Gastroesophageal sphincter (tissue), 4 donors: ENCODE results near the gene TMEM127. TPM values are rescaled to one million over a fixed set of nuclear protein-coding genes. Genes with fewer than 3 reads are reported as not detected.

Experiments
- ATAC-seq: fragments of 150-250 bp; one replicate; pipeline ENCODE4 v1.9.1; 2016; ENCODE audit warnings: mild to moderate bottlenecking, moderate library complexity
- H3K27ac ChIP-seq, 4 donors: fragments of 200-600 bp; sonication (generic) in 3 of 4; 1 replicate in 3 of 4; 2 replicates in 1 of 4; pipeline ENCODE4 v1.5.1; 2016 to 2019
- H3K27me3 ChIP-seq: fragments of 200-600 bp; sonication (generic); one replicate; pipeline ENCODE4 v1.5.1; 2019
- H3K36me3 ChIP-seq, 2 donors: fragments of 200-600 bp; sonication (generic); one replicate each; pipeline ENCODE4 v1.5.1; 2019; ENCODE audit warnings: control low read depth in 1 of 2
- H3K4me1 ChIP-seq, 3 donors: fragments of 200-600 bp; sonication (generic); 1 replicate in 2 of 3; 2 replicates in 1 of 3; pipeline ENCODE4 v1.5.1; 2016 to 2019; ENCODE audit warnings: control low read depth in 2 of 3
- H3K4me3 ChIP-seq, 2 donors: fragments of 200-600 bp; sonication (generic); one replicate each; pipeline ENCODE4 v1.5.1; 2019; ENCODE audit warnings: mild to moderate bottlenecking in 1 of 2, moderate library complexity in 1 of 2
- H3K9me3 ChIP-seq, 3 donors: fragments of 200-600 bp; sonication (generic); one replicate each; pipeline ENCODE4 v1.5.1; 2017 to 2019; ENCODE audit warnings: control low read depth in 2 of 3
- CTCF ChIP-seq, 4 experiments: fragments of 200-600 bp in 2 of 4; fragments of 450-650 bp in 2 of 4; sonication (generic) in 1 of 4; IDR thresholded peaks; one replicate each; pipeline ENCODE4 v1.5.1; 2017 to 2019; ENCODE audit warnings: antibody characterized with exemption in 4 of 4, mild to moderate bottlenecking in 2 of 4, moderate library complexity in 2 of 4
- EP300 ChIP-seq: sonication (generic); formaldehyde crosslinking; IDR thresholded peaks from one replicate; pipeline ENCODE4 v1.6.1; 2017; ENCODE audit warnings: antibody characterized with exemption, mild to moderate bottlenecking
- POLR2A ChIP-seq, 2 donors: fragments of 450-650 bp; IDR thresholded peaks; one replicate each; pipeline ENCODE4 v1.6.1; 2017; ENCODE audit warnings: antibody characterized with exemption in 2 of 2, mild to moderate bottlenecking in 2 of 2, moderate library complexity in 1 of 2
- POLR2AphosphoS5 ChIP-seq: sonication (generic); formaldehyde crosslinking; IDR thresholded peaks from one replicate; pipeline ENCODE4 v1.6.1; 2017; ENCODE audit warnings: antibody characterized with exemption
- WGBS, 2 donors: methylation state at CpG; one replicate each; pipeline ENCODE4 v1.1.5; 2018; ENCODE audit warnings: low coverage in 1 of 2; 5-methylcytosine and 5-hydroxymethylcytosine counted together
- total RNA-seq, 4 donors: library from RNA; depleted of rRNA; stranded (reverse); fragments of >200 nt; gene quantifications; one replicate each; pipeline ENCODE4 v1.1.0, GENCODE V29; 2016

TMEM127 gene
- total RNA-seq, 4 donors from 2014 or later = 39.4 to 73.8 (median 43.9) TPM

GRCh38 chr2:96243843-96244242 is 22.0 kb downstream of the TMEM127 start:
- no peak overlapping the region for H3K4me3 ChIP-seq
- no peaks in the 10 kb centered on the region for H3K27me3 ChIP-seq
- H3K9me3 ChIP-seq = no peaks in the 10 kb centered on the region
- H3K36me3 ChIP-seq = peaks cover 0 to 17% of the 10 kb centered on the region in 2 donors
- WGBS, 2 donors = 86 to 100% methylated on average over 1 to 3 of the region's 5 CpGs
- no peak overlapping the region for H3K27ac ChIP-seq
- H3K4me1 ChIP-seq = peaks cover 0 to 3% (median 0%) of the 10 kb centered on the region in 3 donors
- no peak for ATAC-seq
- TF ChIP-seq CTCF (IDR thresholded peaks at IDR 0.05) (no peak), EP300 (no peak), POLR2AphosphoS5 (no peak), POLR2A (IDR thresholded peaks at IDR 0.05) (no peak)

- ATAC-seq = peak; percentile 65
- 73 to 78% methylated on average over 1 to 4 of the region's 5 CpGs for WGBS, 2 donors
- Histone ChIP-seq H3K4me3 (no peak overlapping the region), H3K9me3 (no peaks in the 10 kb centered on the region), H3K36me3 (peaks cover 0 to 26% of the 10 kb centered on the region in 2 donors), H3K27me3 (no peaks in the 10 kb centered on the region), H3K27ac (peak overlapping the region in 3 of 4 donors; percentile 42 to 78 (median 70)), H3K4me1 (peaks cover 0 to 3% (median 0%) of the 10 kb centered on the region in 3 donors)
- TF ChIP-seq POLR2A (IDR thresholded peaks at IDR 0.05) (peak in 1 of 2 donors; percentile 10), POLR2AphosphoS5 (peak; percentile 18), EP300 (no peak)
Observed at GRCh38 chr2:96241900-96242611, 23.7 kb downstream of the TMEM127 start.

- no peak for ATAC-seq
- WGBS, 2 donors = 100% methylated on average over 1 of the region's 2 CpGs; no CpG with 5 or more reads in 1 of the 2 donors
- Histone ChIP-seq H3K4me3 (no peak overlapping the region), H3K4me1 (peaks cover 0 to 3% (median 0%) of the 10 kb centered on the region in 3 donors), H3K9me3 (no peaks in the 10 kb centered on the region), H3K27ac (no peak overlapping the region), H3K36me3 (peaks cover 0 to 26% of the 10 kb centered on the region in 2 donors), H3K27me3 (no peaks in the 10 kb centered on the region)
- TF ChIP-seq POLR2AphosphoS5 (no peak), EP300 (no peak), POLR2A (IDR thresholded peaks at IDR 0.05) (no peak), CTCF (IDR thresholded peaks at IDR 0.05) (no peak)
Observed at GRCh38 chr2:96241227-96241626, 24.6 kb downstream of the TMEM127 start.

GRCh38 chr2:96240341-96241038 is 25.3 kb downstream of the TMEM127 start:
- WGBS, 2 donors = 80 to 94% methylated on average over 1 to 6 of the region's 9 CpGs
- no peak for ATAC-seq
- TF ChIP-seq CTCF (IDR thresholded peaks at IDR 0.05) (no peak), POLR2A (IDR thresholded peaks at IDR 0.05) (no peak), EP300 (no peak), POLR2AphosphoS5 (no peak)
- peaks cover 0 to 26% of the 10 kb centered on the region in 2 donors for H3K36me3 ChIP-seq
- H3K4me1 ChIP-seq = peaks cover 0 to 3% (median 0%) of the 10 kb centered on the region in 3 donors
- no peak overlapping the region for H3K4me3 ChIP-seq
- H3K27me3 ChIP-seq = no peaks in the 10 kb centered on the region
- no peaks in the 10 kb centered on the region for H3K9me3 ChIP-seq
- H3K27ac ChIP-seq = no peak overlapping the region

- Histone ChIP-seq H3K36me3 (peaks cover 0 to 26% of the 10 kb centered on the region in 2 donors), H3K4me1 (no peaks in the 10 kb centered on the region), H3K4me3 (no peak overlapping the region), H3K9me3 (no peaks in the 10 kb centered on the region), H3K27me3 (no peaks in the 10 kb centered on the region), H3K27ac (no peak overlapping the region)
- WGBS, 2 donors = 98% methylated on average over 6 of the region's 9 CpGs; no CpG with 5 or more reads in 1 of the 2 donors
- TF ChIP-seq POLR2AphosphoS5 (no peak), CTCF (IDR thresholded peaks at IDR 0.05) (no peak), EP300 (no peak), POLR2A (IDR thresholded peaks at IDR 0.05) (no peak)
- ATAC-seq = no peak
Observed at GRCh38 chr2:96239745-96240264, 26.0 kb downstream of the TMEM127 start.
